Suppressor macrophage treated with lipopolysaccharide for 4 hours (primary cell): ENCODE results near the gene DTWD2.
"Not testable (repeated sequence)": the region's sequence is repeated elsewhere in the genome, so short reads cannot be mapped to it uniquely, and the experiment has no call there.

Experiments
- DNase-seq: peaks from one replicate; pipeline ENCODE4 v3.0.0-alpha.2; 2020

DTWD2 gene

GRCh38 chr5:118946138-118946800 is 42.1 kb downstream of the DTWD2 start:
- no peak for DNase-seq

DNA sequence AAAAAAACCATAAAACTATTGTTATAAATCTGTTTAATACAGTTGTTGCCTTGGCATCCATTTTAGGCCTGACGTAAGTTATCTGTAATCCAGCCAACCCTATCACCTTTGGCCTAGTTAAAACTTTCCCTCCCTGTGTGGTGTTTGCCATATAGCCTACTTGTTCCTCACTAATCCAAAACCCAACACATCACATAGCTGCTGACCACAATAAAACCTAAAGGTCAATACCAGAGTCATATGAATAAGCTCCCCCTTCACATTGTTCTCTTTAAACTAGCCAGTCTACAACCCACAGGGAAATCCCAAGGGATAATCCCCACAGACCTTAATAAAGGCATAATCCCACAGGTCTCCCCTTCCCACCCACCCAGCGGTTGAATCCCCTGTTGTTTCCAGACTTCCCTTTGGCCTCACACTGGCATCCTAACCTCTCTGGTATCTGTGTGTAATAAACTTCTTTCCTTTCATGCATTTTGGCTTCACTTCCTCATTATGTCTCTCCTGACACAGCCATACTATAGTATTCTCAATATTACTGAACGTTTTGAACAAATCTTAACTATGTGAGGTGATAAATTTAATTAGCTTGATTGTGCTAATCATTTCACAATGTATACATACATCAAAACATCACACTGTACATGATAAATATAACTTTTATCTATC is 50.8 kb downstream of the DTWD2 start:
- peak; percentile 5 for DNase-seq

GRCh38 chr5:118933703-118934102 is 54.6 kb downstream of the DTWD2 start:
- no peak for DNase-seq

- no peak for DNase-seq
Measured at GRCh38 chr5:118931564-118931963, 56.8 kb downstream of the DTWD2 start.

DNA sequence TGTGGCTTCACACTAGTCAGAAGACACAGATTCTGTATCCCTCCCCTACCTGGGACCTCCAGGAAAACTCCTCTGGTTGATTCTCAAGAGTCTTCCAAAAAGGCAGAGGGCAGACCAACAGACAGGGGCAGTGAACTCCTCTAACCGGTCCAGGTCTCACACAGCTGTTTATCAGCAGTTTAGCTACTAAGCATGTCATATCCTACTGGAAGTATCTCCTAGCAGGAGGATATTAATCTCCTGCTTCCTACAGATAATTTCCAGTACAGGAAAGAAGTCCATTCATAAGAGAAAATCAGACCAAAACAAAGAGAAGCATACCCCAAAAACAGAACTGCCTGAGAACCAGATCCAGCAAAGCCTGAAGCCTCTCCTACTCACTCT is 64.3 kb downstream of the DTWD2 start:
- DNase-seq, result no peak

DNA sequence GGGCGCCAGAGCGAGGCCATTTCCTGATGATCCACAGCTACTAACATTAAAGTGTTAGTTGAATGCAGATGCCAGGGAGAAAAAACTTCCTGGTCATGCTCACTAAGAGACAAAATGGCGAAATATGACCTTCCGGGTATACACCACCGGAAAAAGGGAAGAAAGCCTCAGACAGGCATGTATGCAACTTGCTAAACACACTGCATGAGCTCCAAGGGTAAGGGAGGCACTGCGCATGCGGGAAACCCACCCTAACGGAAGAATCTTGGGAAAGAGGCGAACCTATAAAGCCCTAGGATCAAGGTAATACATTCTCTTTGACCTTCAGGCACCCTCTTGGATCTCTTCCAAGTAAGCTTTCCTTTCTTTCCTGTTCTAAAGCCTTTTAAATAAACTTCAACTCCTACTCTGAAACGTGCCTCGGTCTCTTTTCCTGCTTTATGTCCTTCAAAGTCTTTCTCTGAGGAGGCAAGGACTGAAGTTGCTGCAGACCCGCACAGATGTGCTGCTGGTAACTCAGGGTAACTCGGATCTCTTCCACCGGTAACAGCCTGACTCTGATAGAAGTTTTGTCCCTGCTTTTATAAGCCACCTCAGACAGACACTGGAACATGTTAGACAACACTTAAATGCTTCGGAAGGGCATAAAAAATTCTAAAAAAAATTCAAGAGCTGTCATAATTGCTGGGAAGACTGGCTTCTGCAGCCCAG is 64.9 kb downstream of the DTWD2 start:
- no peak for DNase-seq

- DNase-seq, result no peak
Measured at GRCh38 chr5:118921866-118922265, 66.5 kb downstream of the DTWD2 start.

DNA sequence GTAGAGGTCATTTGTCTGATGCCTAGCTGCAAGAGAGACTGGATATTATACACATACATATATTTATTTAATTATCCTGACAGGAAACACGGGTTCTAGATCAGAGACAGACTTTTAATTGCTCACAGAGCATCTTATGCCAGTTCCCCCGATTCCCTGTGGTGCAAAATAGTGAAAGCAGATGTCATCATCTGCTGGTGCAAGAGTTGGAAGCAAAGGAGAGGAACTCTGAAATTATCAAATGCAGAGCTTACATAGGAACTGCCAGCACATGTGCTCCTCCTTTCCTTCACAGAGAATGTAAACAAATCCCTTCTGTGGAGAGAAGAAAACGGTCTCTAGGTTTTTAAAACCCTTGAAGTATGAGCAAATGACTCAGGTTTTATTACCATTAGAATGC is 69.3 kb downstream of the DTWD2 start:
- no peak for DNase-seq

- DNase-seq, result no peak
Measured at GRCh38 chr5:118918232-118918631, 70.1 kb downstream of the DTWD2 start.

DNA sequence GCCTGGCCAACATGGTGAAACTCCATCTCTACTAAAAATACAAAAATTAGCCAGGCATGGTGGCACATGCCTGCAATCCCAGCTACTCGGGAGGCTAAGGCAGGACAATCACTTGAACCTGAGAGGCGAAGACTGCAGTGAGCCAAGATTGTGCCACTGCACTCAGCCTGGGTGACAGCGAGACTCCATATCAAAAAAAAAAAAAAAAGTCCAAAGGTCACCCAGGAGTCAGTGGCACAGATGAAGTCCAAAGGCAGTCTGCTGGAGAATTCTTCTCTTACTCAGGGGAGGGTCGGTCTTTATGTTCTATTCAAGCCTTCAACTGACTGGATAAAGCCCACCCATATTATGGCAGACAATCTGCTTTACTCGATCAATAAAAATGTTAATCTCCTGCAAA is 80.8 kb downstream of the DTWD2 start:
- not testable (repeated sequence) for DNase-seq

DNA sequence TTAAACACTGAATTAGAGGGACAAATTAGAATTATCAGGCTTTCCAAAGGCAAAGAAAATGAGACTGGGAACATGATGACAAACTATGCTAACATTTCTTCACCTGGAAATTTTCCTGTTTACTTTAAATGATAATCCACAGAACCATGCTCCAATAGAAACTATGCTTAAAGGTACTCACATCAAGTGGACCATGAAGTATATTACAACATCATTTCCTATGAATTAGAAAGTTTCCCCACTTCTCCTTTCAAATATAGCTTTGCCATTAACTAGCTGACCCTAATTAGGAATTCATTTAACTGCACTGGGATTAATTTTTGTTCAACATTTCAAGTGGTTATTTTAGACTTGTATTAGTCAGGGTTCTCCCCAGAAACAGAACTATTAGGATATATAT is 81.4 kb downstream of the DTWD2 start:
- no peak for DNase-seq

- no peak for DNase-seq
Measured at GRCh38 chr5:118905196-118905595, 83.2 kb downstream of the DTWD2 start.

- no peak for DNase-seq
Measured at GRCh38 chr5:118902656-118903438, 85.5 kb downstream of the DTWD2 start.

- no peak for DNase-seq
Measured at GRCh38 chr5:118894709-118895108, 93.6 kb downstream of the DTWD2 start.

- DNase-seq, result no peak
Measured at GRCh38 chr5:118891252-118891651, 97.1 kb downstream of the DTWD2 start.

DNA sequence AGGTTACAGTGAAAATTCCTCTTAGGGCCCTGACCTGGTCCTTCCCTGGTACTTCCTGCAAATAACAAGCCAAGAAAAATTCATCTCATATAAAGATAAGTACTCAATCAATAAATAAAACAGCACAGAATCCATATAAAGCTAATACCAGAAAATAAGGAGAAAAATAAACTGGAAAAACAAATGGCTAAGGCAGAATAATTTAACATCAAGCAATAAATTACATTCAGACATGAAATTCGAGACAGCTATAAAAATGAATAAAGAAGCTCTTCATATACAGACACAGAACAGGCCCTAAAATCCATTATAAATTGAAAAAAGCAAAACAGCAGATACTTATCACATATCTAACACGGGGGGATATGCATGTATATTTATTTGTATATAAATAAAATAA is 99.2 kb downstream of the DTWD2 start:
- DNase-seq, result no peak

- no peak for DNase-seq
Measured at GRCh38 chr5:118888556-118888955, 99.8 kb downstream of the DTWD2 start.

DNA sequence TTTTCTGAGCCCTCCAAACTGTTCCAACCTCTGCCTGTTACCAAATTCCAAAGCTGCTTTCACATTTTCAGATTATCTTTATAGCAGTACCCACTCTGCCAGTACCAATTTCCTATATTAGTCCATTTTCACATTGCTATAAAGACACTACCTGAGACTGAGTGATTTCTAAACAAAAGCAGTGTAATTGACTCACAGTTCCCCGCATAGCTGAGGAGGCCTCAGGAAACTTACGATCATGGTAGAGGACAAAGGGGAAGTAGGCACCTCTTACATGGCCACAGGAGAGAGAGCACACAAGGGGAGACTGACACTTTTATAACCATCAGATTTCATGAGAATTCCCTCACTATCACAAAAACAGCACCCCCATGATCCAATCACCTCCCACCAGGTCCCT is 105.0 kb downstream of the DTWD2 start:
- DNase-seq, result no peak

DNA sequence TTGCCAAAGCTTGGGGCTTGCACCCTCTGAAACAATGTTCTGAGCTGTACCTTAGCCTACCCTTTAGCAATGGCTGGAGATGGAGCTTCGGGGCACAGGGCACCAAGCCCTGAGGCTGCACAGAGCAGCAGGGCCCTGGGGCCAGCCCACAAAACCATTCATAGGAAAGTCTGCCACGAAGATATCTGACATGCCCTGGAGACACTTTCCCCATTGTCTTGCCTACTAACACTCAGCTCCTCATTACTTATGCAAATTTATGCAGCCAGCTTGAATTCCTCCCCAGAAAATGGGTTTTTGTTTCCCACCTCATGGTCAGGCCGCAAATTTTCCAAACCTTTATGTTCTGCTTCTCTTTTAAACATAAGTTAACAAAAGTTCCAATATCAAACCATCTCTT is 105.7 kb downstream of the DTWD2 start:
- DNase-seq, result no peak

DNA sequence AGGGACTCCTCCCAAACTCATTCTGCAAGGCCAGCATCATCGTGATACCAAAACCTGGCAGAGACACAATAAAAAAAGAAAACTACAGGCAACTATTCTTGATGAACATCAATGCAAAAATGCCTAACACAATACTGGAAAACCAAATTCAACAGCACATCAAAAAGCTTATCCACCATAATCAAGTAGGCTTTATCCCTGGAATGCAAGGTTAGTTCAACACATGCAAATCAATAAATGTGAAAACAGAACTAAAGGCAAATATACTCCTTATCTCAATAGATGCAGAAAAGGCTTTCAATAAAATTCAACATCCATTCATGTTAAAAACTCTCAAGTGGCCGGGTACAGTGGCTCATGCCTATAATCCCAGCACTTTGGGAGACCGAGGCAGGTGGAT is 111.5 kb downstream of the DTWD2 start:
- DNase-seq, result not testable (repeated sequence)

DNA sequence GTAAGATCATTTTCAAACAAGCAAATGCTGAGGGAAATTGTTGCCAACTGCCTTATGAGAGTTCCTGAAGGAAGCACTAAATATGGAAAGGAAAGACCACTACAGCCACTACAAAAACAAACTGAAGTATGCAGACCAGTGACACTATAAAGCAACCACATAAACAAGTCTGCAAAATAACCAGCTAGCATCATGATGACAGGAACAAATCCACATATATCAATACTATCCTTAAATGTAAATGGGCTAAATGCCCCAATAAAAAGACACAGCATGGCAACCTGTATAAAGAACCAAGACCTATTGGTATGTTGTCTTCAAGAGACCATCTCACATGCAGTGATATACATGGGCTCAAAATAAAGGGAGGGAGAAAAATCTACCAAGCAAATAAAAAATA is 113.2 kb downstream of the DTWD2 start:
- DNase-seq, result no peak

- no peak for DNase-seq
Measured at GRCh38 chr5:118873417-118873816, 114.9 kb downstream of the DTWD2 start.

DNA sequence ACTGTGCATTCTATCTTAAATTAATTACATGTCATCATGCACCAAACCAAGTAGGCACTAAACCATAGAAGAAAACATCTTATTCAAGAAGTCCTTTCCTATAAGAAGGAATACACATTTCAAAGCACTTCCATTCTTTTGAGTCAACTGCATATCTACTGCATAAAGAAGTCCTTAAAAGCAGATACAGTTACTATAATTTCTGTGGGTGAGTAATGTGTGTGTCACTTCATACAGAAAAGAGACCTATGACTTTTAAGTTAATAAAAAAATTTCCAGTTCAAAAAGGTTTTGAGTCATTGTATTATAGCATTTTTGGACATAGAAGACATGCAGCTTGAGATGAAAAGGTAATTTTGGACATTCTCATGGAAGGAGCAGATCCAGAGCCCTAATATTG is 125.0 kb downstream of the DTWD2 start:
- no peak for DNase-seq

- no peak for DNase-seq
Measured at GRCh38 chr5:118862596-118862995, 125.8 kb downstream of the DTWD2 start.
